Activated naive CD8-positive, alpha-beta T cell (primary cell): Measurements from ENCODE around the gene FBXO38.

ENCODE experiments used
- H3K27ac Mint-ChIP-seq: one replicate; pipeline ENCODE4 v1.8.0; 2021; ENCODE audit warnings: mixed read lengths
- H3K27me3 Mint-ChIP-seq: one replicate; pipeline ENCODE4 v1.8.0; 2021; ENCODE audit warnings: mixed read lengths
- H3K36me3 Mint-ChIP-seq: one replicate; pipeline ENCODE4 v1.8.0; 2021; ENCODE audit warnings: mixed read lengths
- H3K4me1 Mint-ChIP-seq: one replicate; pipeline ENCODE4 v1.8.0; 2021; ENCODE audit warnings: low read depth, mixed read lengths
- H3K4me3 Mint-ChIP-seq: one replicate; pipeline ENCODE4 v1.8.0; 2021; ENCODE audit warnings: mild to moderate bottlenecking, mixed read lengths
- H3K9me3 Mint-ChIP-seq: one replicate; pipeline ENCODE4 v1.8.0; 2021; ENCODE audit warnings: low read depth, mixed read lengths

The FBXO38 gene

DNA sequence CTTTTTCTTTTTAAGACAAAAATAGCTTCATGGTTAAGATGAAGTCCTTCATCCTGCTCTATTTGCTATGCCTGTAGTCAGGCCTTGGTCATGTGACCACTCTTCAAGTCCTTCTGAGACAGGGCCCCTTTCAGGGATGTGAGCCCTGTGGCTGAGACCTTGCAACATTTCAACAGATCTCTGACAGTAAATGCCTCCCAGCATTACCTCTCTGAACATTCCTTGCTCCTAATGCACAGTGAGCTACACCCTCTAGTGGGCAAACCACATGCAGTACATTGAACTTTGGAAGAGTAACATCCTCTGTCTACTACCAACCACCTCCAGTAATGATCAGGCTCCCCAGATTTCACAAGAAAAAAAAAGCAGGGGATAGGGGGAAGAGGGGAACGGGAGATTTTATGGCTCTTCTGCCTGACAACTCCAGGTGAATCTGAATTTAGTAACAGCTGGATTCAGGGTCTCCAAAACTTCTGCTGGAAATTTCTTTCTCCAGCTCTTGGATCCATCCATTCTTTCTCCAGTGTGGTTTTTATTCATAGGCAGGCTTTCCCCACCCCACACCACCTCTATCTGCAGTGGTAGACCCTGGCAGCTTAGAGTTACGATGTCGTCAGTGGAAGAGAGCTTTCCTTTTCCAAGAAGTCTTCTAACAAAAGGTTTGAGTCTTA is 8.9 kb upstream of the FBXO38 start:
- no peak overlapping the region for H3K27ac Mint-ChIP-seq
- H3K4me3 Mint-ChIP-seq = no peak overlapping the region
- H3K9me3 Mint-ChIP-seq = peaks cover 7% of the 10 kb centered on the region
- H3K36me3 Mint-ChIP-seq = peaks cover 22% of the 10 kb centered on the region
- peaks cover 11% of the 10 kb centered on the region for H3K4me1 Mint-ChIP-seq
- H3K27me3 Mint-ChIP-seq = no peaks in the 10 kb centered on the region

DNA sequence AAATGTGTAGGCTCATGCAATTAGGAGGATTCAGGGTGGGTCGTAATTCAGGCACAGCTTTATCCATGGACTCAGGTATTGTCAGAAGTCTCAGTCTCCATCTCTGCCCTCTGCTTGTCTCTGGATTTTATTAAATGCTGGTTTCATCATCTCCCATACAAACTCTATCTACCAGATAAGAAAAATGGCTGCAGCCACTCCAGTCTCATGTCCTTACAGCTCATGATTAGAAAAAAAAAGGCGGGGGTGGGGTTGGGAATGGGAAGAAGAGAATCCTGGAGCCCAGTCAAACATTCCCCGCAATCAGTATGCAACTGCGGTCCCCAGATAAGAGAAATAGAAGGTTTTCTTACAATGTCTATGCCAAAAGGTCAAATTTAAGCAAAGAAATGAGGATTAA is 7.6 kb upstream of the FBXO38 start:
- Mint-ChIP-seq H3K27ac (no peak overlapping the region), H3K4me1 (peaks cover 16% of the 10 kb centered on the region), H3K27me3 (no peaks in the 10 kb centered on the region), H3K36me3 (peaks cover 24% of the 10 kb centered on the region), H3K9me3 (peaks cover 7% of the 10 kb centered on the region), H3K4me3 (no peak overlapping the region)

DNA sequence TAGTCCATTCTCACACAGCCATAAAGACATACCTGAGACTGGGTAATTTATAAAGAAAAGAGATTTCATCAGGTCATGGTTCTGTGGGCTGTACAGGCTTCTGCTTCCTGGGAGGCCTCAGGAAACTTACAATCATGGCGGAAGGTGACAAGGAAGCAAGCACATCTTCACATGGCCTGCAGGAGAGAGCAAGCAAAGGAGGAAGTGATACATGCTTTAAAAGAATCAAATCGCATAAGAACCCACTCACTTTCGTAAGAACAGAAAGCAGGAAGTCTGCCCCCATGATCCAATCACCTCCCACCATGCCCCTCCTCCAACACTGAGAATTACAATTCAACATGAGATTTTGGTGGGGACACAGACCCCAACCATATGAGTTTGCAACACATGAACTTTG is 5.1 kb upstream of the FBXO38 start:
- Mint-ChIP-seq H3K4me3 (no peak overlapping the region), H3K27me3 (no peaks in the 10 kb centered on the region), H3K4me1 (peaks cover 27% of the 10 kb centered on the region), H3K36me3 (peaks cover 18% of the 10 kb centered on the region), H3K27ac (no peak overlapping the region), H3K9me3 (peaks cover 7% of the 10 kb centered on the region)

GRCh38 chr5:148379340-148379739 is 4.4 kb upstream of the FBXO38 start:
- H3K4me1 Mint-ChIP-seq = peaks cover 33% of the 10 kb centered on the region

GRCh38 chr5:148381906-148382305 is 1.9 kb upstream of the FBXO38 start:
- peaks cover 58% of the 10 kb centered on the region for H3K4me1 Mint-ChIP-seq
- no peak overlapping the region for H3K4me3 Mint-ChIP-seq
- H3K36me3 Mint-ChIP-seq = peaks cover 19% of the 10 kb centered on the region
- H3K27me3 Mint-ChIP-seq = no peaks in the 10 kb centered on the region
- no peak overlapping the region for H3K27ac Mint-ChIP-seq
- peaks cover 7% of the 10 kb centered on the region for H3K9me3 Mint-ChIP-seq

More at GRCh38 chr5:148379340-148379739, 4.4 kb upstream of the FBXO38 start:
- Mint-ChIP-seq H3K4me3 (no peak overlapping the region), H3K27me3 (no peaks in the 10 kb centered on the region), H3K9me3 (peaks cover 7% of the 10 kb centered on the region), H3K36me3 (peaks cover 18% of the 10 kb centered on the region), H3K27ac (no peak overlapping the region)

GRCh38 chr5:148382961-148383360 is 797 bp upstream of the FBXO38 start:
- Mint-ChIP-seq H3K36me3 (peaks cover 14% of the 10 kb centered on the region), H3K27me3 (no peaks in the 10 kb centered on the region), H3K27ac (peak overlapping the region; percentile 99), H3K4me1 (peaks cover 67% of the 10 kb centered on the region), H3K9me3 (peaks cover 7% of the 10 kb centered on the region), H3K4me3 (peak overlapping the region; percentile 96)

DNA sequence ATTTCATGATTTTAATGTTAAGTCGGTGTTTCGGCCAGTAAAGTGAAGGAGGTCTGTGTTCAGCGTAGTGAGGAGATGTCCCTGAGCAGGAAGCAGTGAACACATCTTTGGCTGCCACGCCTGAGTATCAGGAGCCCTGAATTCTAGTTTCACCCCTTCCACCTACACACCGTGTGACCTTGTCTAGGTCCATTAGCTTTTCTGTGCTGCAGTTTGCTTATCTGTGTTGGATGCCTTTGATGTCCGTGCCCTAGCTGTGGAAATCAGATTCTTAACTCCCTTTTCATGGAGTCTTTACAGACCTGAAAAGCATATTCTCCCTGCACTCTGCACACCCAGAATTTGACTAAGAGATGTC is 601 bp downstream of the FBXO38 start:
- Mint-ChIP-seq H3K27me3 (no peaks in the 10 kb centered on the region), H3K9me3 (no peaks in the 10 kb centered on the region), H3K4me1 (peaks cover 72% of the 10 kb centered on the region), H3K36me3 (peaks cover 10% of the 10 kb centered on the region), H3K4me3 (peak overlapping the region; percentile 96), H3K27ac (peak overlapping the region; percentile 99)

- peak overlapping the region; percentile 99 for H3K27ac Mint-ChIP-seq
- H3K36me3 Mint-ChIP-seq = peaks cover 10% of the 10 kb centered on the region
- H3K9me3 Mint-ChIP-seq = no peaks in the 10 kb centered on the region
- peaks cover 66% of the 10 kb centered on the region for H3K4me1 Mint-ChIP-seq
- H3K27me3 Mint-ChIP-seq = no peaks in the 10 kb centered on the region
- H3K4me3 Mint-ChIP-seq = peak overlapping the region; percentile 96
Observed at GRCh38 chr5:148385094-148385493, 1.3 kb downstream of the FBXO38 start.

DNA sequence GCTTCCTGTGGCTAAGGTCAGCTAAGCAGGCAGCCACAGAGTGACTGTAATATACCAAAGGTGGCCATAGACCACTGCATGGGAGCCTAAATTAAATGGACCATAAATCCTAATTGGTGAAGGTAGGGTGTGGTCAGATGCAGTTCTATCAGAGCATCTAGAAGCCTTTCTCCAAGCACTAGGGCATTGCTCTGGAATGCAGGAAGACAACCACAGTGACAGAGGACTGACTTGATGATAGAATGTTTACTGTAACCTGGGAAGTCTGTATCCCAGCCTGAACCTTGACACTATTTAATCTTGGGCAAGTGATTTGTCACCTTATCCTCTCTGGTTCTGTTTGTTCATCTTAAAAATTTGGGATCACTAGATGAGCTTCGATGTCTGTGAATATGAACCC is 2.3 kb downstream of the FBXO38 start:
- peak overlapping the region; percentile 99 for H3K27ac Mint-ChIP-seq
- no peaks in the 10 kb centered on the region for H3K9me3 Mint-ChIP-seq
- H3K4me3 Mint-ChIP-seq = peak overlapping the region; percentile 96
- H3K27me3 Mint-ChIP-seq = no peaks in the 10 kb centered on the region
- H3K36me3 Mint-ChIP-seq = peaks cover 8% of the 10 kb centered on the region
- H3K4me1 Mint-ChIP-seq = peaks cover 71% of the 10 kb centered on the region

DNA sequence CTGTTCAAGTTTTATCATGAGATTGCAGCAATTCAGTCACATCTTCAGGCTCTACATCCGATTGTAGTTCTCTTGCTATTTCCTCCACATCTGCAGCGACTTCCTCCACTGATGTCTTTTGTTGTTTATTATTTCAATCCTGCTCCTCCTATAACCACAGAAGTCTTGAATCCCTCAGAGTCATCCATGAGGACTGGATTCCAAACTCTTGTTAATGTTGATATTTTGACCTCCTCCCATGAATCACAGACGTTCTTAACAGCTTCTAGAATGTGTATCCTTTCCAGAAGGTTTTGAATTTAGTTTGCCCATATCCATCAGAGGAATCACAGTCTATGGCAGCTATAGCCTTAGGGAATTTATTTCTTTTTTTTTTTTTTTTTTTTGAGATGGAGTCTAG is 3.6 kb downstream of the FBXO38 start:
- Mint-ChIP-seq H3K27me3 (no peaks in the 10 kb centered on the region), H3K4me3 (no peak overlapping the region), H3K9me3 (no peaks in the 10 kb centered on the region), H3K27ac (peak overlapping the region; percentile 76), H3K4me1 (peaks cover 82% of the 10 kb centered on the region), H3K36me3 (peaks cover 8% of the 10 kb centered on the region)

DNA sequence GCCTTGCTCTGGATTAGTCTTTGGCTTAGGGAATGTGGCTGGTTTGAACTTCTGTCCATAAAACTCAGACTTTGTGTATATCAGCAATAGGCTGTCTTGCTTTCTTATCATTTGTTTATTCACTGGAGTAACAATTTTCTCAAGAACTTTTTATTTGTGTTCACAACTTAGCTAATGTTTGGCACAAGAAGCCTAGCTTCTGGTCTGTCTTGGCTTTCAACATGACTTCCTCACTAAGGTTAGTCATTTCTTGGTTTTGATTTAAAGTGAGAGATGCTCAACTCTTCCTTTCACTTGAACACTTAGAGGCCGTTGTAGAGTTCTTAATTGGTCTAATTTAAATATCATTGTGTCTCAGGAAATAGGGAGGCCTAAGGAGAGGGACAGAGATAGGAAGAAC is 4.9 kb downstream of the FBXO38 start:
- Mint-ChIP-seq H3K27ac (peak overlapping the region; percentile 70), H3K9me3 (no peaks in the 10 kb centered on the region), H3K4me1 (peaks cover 83% of the 10 kb centered on the region), H3K27me3 (no peaks in the 10 kb centered on the region), H3K36me3 (peaks cover 10% of the 10 kb centered on the region), H3K4me3 (peak overlapping the region; percentile 69)

- Mint-ChIP-seq H3K36me3 (peaks cover 15% of the 10 kb centered on the region), H3K4me1 (peaks cover 75% of the 10 kb centered on the region), H3K27me3 (no peaks in the 10 kb centered on the region), H3K9me3 (no peaks in the 10 kb centered on the region), H3K4me3 (no peak overlapping the region), H3K27ac (peak overlapping the region; percentile 23)
Observed at GRCh38 chr5:148390914-148391313, 7.2 kb downstream of the FBXO38 start.

DNA sequence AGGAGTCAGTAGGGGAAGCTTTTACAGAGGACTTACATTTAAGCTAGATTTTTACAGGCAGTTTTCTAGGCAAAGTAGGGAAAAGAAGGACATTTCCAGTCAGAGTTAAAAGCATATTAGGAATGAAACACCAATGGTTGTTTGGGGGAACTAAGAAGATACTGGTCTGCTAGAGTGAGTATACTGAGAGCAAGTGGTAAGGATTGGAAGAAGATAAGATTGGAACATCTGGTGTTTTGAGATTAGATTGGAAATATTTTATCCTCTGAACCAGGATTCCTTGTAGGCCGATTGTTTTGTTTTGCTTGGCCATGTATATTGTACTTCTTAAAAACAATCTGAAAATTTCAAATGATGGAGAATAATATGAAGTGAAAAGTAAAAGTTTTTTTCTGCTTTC is 7.7 kb downstream of the FBXO38 start:
- no peak overlapping the region for H3K4me3 Mint-ChIP-seq
- H3K27ac Mint-ChIP-seq = peak overlapping the region; percentile 23

DNA sequence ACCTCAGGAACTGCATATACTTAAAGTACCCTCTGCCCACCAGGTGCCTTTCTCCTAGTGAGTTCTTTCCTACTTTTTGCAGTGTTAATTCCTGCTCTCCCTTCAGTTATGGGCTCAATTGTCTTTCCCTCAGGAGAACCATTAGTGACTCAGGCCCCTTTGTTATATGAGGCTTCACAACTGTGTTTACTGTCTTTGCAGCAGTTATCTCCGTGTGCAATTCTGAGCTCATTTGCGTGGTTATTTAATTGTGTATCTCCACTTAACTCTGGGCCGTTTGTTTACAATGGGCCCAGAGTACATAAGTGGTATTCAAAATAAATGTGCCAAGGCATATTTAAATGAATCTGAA is 9.6 kb downstream of the FBXO38 start:
- Mint-ChIP-seq H3K4me1 (peaks cover 58% of the 10 kb centered on the region), H3K4me3 (no peak overlapping the region), H3K27me3 (no peaks in the 10 kb centered on the region), H3K27ac (peak overlapping the region; percentile 83), H3K9me3 (no peaks in the 10 kb centered on the region), H3K36me3 (peaks cover 13% of the 10 kb centered on the region)

More for the DNA sequence above, 7.7 kb downstream of the FBXO38 start:
- H3K36me3 Mint-ChIP-seq = peaks cover 13% of the 10 kb centered on the region
- no peaks in the 10 kb centered on the region for H3K9me3 Mint-ChIP-seq
- peaks cover 70% of the 10 kb centered on the region for H3K4me1 Mint-ChIP-seq
- no peaks in the 10 kb centered on the region for H3K27me3 Mint-ChIP-seq

DNA sequence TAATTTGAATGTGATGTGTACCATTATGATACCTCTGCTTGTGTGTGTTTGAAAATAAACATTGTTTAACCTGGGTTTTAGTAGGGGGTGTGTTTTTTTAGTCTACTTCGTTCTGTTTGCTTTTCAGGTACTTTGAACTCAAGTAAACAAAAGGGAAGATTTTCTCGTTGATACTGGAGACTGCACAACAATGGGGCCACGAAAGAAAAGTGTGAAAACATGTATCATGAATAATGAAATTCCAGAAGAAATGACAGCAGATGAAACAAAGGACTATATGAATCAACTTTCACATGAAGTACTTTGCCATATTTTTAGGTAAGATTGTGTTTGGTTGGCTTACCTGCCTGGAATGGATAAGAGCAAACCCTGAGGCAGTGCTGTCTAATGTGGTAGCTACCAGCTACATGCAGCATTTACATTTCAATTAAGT is 10.8 kb downstream of the FBXO38 start:
- Mint-ChIP-seq H3K36me3 (peaks cover 12% of the 10 kb centered on the region), H3K4me1 (peaks cover 58% of the 10 kb centered on the region), H3K4me3 (no peak overlapping the region), H3K27ac (peak overlapping the region; percentile 13), H3K9me3 (no peaks in the 10 kb centered on the region), H3K27me3 (no peaks in the 10 kb centered on the region)

GRCh38 chr5:148395031-148395430 is 11.3 kb downstream of the FBXO38 start:
- Mint-ChIP-seq H3K27ac (no peak overlapping the region), H3K9me3 (no peaks in the 10 kb centered on the region), H3K27me3 (no peaks in the 10 kb centered on the region), H3K36me3 (peaks cover 12% of the 10 kb centered on the region), H3K4me1 (peaks cover 60% of the 10 kb centered on the region), H3K4me3 (no peak overlapping the region)
